AG04450 (cell line): ENCODE results near the gene PEDS1. TPM values are rescaled to one million over a fixed set of nuclear protein-coding genes. Genes with fewer than 3 reads are reported as not detected.

Source experiments
- CTCF ChIA-PET: fragments of 300-600, 350-600 bp; formaldehyde crosslinking; extraction: SDS; loops from one replicate; lab custom pipeline; 2022; ENCODE audit warnings: antibody characterized with exemption, inconsistent platforms; lab: Charles Lee
- POLR2A ChIA-PET: fragments of 350-600 bp; formaldehyde crosslinking; extraction: SDS; loops from one replicate; lab custom pipeline; 2021; ENCODE audit warnings: antibody characterized with exemption, inconsistent platforms; lab: Yijun Ruan, JAX
- DNase-seq: peaks from one replicate; pipeline ENCODE4 v3.0.0-alpha.2; 2011; ENCODE audit warnings: low read depth, low spot score
- H3K27ac ChIP-seq: one replicate; pipeline ENCODE4 v1.5.1; 2012; ENCODE audit warnings: low read depth, low read length, control low read depth
- H3K27me3 ChIP-seq: one replicate; pipeline ENCODE4 v1.6.0; 2012; ENCODE audit warnings: low read length; ENCODE audit not compliant: control insufficient read depth, insufficient read depth
- H3K4me3 ChIP-seq: 2 replicates; pipeline ENCODE4 v1.5.1; 2011; ENCODE audit warnings: mild to moderate bottlenecking, low read depth, low read length, control low read depth
- H3K9me3 ChIP-seq: 2 replicates; pipeline ENCODE4 v1.5.1; 2012; ENCODE audit warnings: low read length; ENCODE audit not compliant: control insufficient read depth, insufficient read depth
- polyA plus RNA-seq: library from polyadenylated mRNA; depleted of rRNA; stranded (reverse); fragments of >200 nt; gene quantifications from 2 replicates; pipeline ENCODE4 v1.2.3, GENCODE V29; 2011
- TF ChIP-seq, protein P1 (sequence below): IDR thresholded peaks from 2 replicates; pipeline ENCODE4 v1.5.1; 2011; ENCODE audit warnings: low read depth, low read length, control low read depth, inconsistent platforms

PEDS1 gene
- polyA plus RNA-seq, 1 experiment, result 24.7 TPM

DNA sequence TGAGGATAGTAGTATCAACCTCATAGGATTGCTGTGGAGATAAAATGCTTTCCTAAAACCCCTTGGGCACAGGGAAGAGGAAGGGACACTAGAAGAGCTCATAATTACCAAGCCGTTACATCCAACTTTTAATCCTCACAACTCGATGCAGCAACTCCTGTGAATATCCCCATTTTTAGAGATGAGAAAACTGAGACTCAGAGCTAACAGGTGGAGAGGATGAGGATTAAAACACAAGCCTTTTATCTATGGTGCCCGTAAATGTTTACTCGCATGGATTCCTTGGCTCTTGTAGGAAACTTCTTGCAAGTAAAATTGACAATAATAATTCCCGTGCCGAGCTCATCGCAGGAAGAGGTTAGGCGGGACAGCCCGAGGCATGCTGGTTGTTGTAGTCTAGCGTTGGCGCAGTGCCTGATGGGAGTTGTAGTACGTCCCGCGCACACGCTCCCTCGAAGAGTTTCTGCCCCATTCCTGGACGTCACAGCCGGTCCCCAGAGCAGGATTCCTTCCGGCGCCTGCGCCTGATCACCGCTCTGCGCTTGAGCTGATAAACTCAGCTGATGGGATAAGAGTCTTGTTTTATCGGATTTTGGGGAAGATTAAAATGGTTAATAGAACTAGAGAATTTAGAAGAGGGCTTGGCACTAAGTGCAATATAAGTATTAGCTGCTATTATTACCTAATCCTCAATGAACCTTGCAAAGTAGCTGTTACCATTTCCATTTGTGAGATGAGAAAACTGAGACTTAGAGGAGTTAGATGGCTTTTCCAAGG, 37.7 kb downstream of the PEDS1 start:
- CTCF ChIA-PET, result interaction anchor here (0.8 to 1.8 kb wide), 8 partner anchors 21 to 137 kb away, joined by 3 to 15 read pairs (median 4); no protein-coding TSS in a partner anchor
- no peaks in the 10 kb centered on the region for H3K9me3 ChIP-seq
- peak overlapping the region; percentile 65 for H3K4me3 ChIP-seq
- TF ChIP-seq, protein P1, sequence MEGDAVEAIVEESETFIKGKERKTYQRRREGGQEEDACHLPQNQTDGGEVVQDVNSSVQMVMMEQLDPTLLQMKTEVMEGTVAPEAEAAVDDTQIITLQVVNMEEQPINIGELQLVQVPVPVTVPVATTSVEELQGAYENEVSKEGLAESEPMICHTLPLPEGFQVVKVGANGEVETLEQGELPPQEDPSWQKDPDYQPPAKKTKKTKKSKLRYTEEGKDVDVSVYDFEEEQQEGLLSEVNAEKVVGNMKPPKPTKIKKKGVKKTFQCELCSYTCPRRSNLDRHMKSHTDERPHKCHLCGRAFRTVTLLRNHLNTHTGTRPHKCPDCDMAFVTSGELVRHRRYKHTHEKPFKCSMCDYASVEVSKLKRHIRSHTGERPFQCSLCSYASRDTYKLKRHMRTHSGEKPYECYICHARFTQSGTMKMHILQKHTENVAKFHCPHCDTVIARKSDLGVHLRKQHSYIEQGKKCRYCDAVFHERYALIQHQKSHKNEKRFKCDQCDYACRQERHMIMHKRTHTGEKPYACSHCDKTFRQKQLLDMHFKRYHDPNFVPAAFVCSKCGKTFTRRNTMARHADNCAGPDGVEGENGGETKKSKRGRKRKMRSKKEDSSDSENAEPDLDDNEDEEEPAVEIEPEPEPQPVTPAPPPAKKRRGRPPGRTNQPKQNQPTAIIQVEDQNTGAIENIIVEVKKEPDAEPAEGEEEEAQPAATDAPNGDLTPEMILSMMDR, result no peak
- DNase-seq, result peak; percentile 92
- peak overlapping the region; percentile 31 for H3K27ac ChIP-seq
- H3K27me3 ChIP-seq, result no peaks in the 10 kb centered on the region
- POLR2A ChIA-PET, result interaction anchor here (0.5 to 1.2 kb wide), 8 partner anchors 12 to 133 kb away, joined by 3 to 6 read pairs (median 4); partner anchors contain the start of gene PEDS1

DNA sequence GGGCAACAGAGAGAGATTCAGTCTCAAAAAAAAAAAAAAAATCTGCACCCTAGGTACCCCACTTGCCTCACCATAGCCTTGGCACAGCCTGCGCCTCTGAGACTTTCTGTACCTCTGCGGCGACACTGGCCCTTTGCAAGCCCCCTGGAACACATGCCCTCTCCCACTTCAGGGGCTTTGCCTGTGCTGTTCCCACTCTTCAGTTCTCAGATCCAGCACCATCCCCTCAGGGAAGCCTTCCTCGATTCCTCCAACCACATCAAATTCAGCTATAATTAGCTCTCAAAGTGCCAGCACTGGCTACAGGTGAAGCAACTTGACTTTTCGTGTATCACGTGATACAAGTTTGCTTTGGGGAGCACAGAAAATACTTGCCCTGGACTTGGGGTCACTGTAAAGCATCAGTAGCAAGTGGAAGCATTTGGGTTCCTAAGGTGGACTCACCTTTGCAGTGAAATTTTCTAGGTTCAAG, 38.4 kb downstream of the PEDS1 start:
- TF ChIP-seq, protein P1, result no peak
- POLR2A ChIA-PET, result interaction anchor here (0.7 to 1.2 kb wide), 5 partner anchors 11 to 55 kb away, joined by 3 to 6 read pairs (median 4); partner anchors contain the start of gene PEDS1
- Histone ChIP-seq H3K4me3 (peak overlapping the region; percentile 65), H3K27ac (peak overlapping the region; percentile 31), H3K27me3 (no peaks in the 10 kb centered on the region), H3K9me3 (no peaks in the 10 kb centered on the region)
- DNase-seq, result no peak
- CTCF ChIA-PET, result interaction anchor here (0.9 to 1.8 kb wide), 5 partner anchors 30 to 136 kb away, joined by 3 to 15 read pairs (median 9); no protein-coding TSS in a partner anchor

DNA sequence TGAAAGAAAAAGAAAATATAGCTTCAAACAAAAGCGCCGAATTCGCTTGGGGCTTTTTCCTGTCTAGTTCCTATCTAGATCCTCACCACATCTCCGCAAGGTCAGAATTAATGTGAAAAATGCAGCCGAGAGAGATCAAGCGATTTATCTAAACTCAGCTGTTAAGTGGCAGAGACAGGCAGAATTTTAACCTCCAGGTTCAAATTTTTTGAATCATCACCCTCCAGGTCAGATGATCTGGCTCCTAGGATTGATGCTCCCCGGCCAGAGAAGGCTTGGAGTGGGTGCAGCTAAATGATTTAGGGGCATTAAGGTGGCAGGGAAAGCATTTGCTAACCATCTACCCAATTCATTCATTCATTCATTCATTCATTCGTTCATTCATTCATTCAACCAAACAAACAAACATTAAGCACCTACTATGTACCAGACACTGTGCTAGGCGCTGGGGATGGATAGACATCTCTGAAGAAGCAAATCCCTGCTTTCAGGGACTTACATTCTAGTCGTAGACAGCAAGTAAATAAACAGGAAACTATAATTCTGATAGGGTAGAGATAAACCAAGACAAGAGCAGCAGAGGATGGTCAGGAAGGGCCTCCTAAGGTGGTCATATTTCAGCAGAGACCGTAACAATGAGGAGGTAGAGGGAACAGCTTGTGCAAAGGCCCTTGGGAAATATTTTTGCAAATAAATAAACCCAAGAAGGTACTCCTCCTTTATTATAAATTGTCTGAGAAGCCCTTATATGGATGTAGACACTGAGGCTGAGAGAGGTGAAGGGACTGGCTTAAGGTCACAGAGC, 39.9 kb downstream of the PEDS1 start:
- DNase-seq, result no peak
- TF ChIP-seq, protein P1, result no peak
- H3K9me3 ChIP-seq, result no peaks in the 10 kb centered on the region
- ChIA-PET CTCF (interaction anchor here (0.7 to 1.3 kb wide), 2 partner anchors 42 kb away, joined by 3 to 4 read pairs; no protein-coding TSS in a partner anchor), POLR2A (no interaction called here)
- peak overlapping the region; percentile 90 for H3K27ac ChIP-seq
- H3K27me3 ChIP-seq, result no peaks in the 10 kb centered on the region
- H3K4me3 ChIP-seq, result peak overlapping the region; percentile 92

DNA sequence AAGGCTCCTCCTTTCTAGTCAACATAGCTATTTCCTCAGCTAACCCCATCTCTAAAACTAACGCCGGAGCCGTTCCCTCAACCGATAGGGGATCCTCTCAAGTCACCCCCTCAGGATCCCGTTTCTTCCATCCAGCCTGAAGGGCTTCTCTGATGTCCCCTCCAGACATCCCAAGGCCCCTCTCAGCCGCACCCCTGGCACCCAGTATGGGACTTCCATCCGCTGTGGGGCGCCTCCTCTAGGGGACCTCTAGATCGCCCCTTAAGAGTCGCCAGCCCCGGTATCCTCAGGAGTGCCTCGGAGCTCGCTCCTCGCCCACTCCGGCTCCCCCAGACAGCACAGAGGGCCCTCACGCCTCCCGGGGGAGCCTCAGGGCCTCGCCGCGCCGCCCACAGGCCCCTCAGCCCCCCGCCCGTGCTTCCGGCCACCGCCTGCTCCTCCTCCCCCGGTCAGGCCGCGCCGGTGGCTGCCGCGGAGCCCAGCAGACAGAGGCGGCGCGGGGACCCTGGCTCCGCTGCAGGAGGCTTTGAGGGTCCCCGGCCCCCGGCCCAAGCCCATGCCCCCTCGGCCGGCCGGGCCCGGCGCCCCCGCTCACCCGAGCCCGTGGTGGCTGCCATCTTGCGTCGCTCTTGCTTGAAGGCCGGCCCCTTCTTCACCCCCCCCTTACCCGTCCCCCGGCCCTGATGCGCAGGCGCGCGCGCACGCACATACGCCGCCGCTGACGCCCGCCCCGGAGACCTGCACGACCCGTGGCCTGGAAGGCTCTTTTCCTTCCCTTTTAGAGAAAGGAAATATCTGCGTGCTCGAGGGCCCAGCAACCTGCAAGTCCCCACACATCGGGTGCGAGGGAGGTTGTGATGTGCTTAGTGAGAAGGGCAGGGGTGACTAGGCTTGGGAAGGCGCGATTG, 40.8 kb downstream of the PEDS1 start, which contains the start of gene UBE2V1:
Gene UBE2V1, minus strand, starts transcription at position 639 of the 908 bp plus-strand sequence. Its CDS starts 22 bp downstream, at position 617.
- ChIA-PET CTCF (interaction anchor here (0.7 to 1.3 kb wide), 3 partner anchors 41 to 58 kb away, joined by 3 read pairs; no protein-coding TSS in a partner anchor), POLR2A (interaction anchor here (0.5 kb wide), 1 partner anchor 20 kb away, joined by 3 read pairs; no protein-coding TSS in a partner anchor)
- Histone ChIP-seq H3K27ac (peak within 1 kb of the TSS; percentile 90), H3K27me3 (no peaks in the 10 kb centered on the region), H3K4me3 (peak within 1 kb of the TSS; percentile 92), H3K9me3 (no peaks in the 10 kb centered on the region)
- TF ChIP-seq, protein P1, result peak; percentile 46
- peak; percentile 47 for DNase-seq
